HG03066 (cell line): ENCODE results near the gene TGFBI.
A peak's percentile ranks its signal among the peaks of the same experiment; 100 is the strongest.

Source experiments
- ATAC-seq: cut with Tn5 transposase; IDR thresholded peaks from one replicate; pipeline ENCODE4 v1.9.1; 2021; ENCODE audit warnings: low read depth; ENCODE audit not compliant: unreplicated experiment

TGFBI gene

DNA sequence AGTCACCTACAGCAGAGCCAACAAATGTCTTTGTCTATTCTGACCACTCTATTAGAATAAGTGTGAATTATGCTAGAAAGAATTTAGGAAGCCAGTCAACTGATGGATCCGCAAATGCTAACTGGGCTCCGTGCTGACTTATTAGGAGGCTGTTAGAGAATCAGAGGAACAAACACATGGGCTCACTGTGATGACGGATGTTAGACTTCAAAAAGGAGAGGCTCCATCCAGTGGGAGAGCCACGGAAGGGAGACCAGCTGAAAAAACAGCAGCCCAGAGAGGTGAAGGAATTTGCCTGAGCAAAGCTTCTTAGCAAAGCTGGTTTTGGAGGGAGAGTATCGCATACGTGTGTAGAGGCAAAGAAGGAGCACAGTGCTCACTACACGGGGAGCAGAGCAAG lies 5.8 kb upstream of the TGFBI start:
- ATAC-seq, result no peak

DNA sequence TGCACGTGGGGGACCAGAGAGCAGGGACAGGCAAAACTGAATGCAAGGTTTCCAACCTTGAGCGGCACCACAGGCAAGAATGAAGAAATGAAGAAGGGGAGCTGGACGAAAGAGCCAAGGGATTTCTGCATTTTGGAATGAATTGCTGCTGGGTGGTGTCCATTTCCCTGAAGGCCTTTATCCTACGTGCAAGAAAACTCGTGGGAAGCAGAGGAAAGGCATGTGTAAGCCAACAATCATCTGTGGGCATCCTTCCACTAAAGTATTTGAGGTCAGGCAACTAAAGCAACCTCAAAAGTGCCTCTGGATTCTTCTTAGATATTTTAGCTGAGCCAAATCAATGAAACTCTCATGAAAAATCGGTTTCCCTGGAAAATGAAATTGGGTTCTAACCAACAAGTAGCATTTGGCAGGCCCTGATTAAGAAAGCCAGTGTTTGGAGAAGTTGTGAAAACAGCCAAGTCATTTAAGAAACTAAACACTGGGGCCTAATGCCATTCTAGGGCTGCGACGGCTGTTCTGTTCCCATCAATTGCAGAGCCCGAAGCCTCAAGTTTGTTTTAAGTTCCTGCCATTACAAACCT lies 4.7 kb upstream of the TGFBI start:
- ATAC-seq, result no peak

DNA sequence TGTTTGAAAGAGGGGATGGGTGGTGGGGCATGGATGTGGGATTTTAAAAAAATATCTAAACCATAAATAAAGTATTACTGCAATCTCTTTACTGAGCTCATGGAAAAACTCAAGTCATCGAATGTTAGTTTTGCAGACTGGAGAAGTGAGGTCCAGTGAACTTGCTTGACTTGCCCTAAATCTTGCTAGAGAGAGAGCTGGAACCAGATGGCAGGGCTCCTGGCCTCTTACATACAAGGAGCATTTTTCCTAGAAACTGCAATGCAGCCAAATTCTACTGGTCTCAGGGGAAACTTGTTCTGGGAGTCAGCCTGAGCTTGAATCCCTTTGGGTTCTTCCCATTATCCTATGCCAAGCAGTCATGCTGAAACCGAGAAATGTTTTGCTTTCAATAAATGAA lies 2.9 kb upstream of the TGFBI start:
- no peak for ATAC-seq

DNA sequence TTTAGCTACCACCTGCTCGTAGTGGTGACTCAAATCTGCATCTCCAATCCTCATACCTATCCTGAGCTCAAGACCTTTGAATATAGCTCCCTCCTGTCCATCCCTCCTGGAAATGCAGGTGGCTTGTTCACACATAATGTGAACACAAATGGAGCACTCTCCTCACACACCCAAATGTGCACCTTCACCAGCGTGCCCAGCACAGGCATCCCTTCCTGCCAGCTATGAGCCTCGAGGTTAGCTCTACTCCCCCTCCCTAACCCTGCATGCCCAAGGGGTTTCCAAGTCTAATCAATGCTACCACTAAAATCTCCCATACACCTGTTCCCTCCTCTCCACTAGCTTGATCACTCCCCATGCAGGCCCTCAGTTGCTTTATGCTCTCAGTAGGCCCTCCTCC lies 2.2 kb upstream of the TGFBI start:
- no peak for ATAC-seq

DNA sequence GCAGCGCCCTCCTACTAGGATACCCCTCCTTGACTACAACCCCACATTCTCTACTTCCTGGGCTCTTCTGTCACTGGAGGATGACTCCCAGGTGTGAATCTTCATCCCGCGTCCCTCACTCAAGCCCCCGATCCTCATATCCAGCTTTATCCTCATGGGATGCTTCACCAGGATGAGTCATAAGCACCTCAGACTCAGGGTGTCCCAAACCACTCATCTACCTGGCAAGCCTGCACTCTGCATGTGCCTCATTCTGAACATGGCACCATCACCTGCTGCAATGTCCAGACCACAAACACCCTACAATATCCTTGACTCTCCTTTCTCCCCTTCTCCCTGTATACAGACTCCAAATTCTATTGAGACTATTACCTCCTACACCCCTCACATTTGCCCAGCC lies 1.5 kb upstream of the TGFBI start:
- no peak for ATAC-seq

DNA sequence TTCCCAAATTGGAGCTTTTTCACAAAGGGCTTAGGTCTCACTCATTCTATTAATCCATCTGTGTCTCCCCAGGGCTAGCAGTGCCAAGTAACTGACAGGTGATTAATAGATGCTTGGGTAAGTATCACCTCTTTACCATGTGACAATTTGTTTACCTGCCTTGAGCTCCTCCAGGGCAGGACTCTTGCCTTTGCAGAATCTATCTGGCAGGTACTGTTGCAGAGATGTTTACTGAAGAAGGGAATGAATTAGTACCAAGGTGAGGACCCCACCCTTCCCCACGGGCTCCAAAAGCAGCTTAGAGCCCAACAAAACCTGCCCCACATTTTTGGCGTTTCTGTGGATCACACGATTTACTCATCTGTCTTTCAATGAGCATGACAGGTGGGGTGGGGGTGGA lies 698 bp upstream of the TGFBI start:
- ATAC-seq, result no peak

DNA sequence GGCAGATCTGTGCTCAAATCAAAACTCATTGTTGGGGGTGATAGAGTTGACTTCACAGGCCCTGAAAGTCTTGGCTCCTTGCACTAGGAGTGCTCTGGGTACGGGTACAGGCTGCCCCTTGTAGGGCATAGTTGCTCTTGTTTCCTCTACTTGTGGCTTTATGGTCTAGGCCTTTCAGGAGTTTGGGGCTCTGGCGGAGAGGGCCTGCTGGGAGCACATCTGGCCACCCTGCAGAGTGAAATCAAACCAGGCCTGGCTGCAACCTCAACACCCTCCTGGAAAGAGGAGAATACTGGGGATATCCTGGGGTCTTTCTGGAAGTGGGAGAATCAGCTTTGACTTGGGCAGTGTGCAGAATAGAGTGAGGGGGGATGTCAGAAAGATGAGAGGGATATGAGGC lies 1.5 kb downstream of the TGFBI start:
- ATAC-seq, result no peak

DNA sequence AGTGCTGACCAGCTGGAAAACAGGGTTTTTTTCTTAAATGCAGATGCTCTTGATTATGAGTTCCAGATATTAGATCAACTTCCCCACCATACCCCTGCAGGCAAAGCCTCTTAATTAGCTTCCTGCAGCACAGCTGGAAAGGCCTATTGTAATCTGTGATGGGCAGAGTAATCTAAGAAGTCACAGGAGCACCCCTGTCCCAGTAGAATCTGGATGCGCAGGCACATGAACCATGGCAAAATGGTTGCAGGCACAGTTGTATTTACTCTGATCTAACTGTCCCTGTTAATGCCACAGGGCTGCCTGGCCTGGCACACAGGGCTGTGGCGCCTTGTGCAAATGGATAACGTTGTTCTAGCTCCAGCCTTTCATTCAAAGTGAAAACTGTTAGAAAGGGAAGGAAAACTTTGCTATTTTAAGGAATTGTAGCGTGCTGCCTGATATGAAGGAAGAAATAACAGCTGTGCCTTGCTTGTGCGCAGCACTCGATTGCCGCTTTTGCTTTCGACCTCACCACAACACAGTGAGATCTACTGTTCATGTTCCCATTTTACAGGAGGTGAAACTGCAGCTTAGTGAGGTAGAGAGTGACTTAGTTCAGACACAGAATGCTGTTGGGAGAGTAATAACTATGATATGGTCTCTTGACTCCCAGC lies 2.3 kb downstream of the TGFBI start:
- ATAC-seq, result peak; percentile 63

DNA sequence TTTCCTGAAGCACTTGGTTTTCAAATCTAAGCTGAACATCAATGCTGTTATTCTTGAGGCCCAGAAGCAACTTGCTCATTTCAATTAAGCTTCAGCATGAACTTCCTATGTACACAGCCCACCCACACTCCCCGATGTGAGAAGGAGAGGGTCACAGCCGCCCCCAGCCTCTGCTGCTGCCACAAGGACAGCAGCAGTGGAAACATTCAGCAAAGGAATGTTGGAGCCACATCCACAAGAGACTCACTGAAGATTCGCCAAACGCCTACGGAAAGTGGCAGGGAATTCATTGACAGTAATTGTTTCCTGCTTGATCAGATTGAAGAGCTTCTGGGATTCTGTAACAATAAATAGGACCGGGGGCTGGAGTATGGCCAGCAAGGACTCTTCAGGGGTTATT lies 2.9 kb downstream of the TGFBI start:
- ATAC-seq, result no peak

DNA sequence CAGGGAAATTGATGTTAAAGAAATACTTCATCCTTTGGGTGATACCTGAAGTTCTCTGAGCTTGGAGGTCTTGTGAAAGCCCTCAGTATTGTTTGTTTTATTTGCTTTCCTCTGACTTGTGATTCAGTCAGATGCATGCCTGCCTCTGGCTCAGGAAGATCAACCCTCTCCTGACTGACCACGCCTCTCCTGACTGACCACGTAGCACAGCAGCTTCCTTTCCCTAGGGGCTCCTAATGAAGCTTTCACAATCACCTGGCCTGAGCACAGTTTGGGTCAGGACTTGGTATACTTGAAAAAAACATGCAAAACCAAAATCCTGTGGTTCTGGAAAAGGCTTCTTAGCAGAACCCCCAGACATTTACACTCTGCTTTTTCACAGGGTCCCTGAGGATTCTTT lies 3.8 kb downstream of the TGFBI start:
- no peak for ATAC-seq

DNA sequence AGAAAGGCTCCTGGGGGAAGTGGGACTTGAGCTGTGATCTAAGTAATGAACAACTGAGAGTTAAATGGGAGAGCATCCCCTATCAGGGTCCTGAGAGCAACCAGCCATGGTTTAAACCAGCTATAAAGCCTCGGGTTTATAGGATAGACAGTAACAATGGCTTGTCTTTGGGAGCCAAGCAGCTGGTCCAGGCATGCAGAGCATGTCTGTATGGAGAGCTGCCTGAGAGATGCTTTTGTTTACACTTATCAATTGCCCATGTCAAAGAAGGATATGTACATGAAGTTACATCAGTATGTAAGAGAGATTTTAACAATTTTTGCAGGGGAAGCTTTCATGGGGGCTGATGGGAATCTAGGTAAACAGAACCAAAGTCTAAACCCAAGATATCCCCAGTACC lies 4.4 kb downstream of the TGFBI start:
- no peak for ATAC-seq

DNA sequence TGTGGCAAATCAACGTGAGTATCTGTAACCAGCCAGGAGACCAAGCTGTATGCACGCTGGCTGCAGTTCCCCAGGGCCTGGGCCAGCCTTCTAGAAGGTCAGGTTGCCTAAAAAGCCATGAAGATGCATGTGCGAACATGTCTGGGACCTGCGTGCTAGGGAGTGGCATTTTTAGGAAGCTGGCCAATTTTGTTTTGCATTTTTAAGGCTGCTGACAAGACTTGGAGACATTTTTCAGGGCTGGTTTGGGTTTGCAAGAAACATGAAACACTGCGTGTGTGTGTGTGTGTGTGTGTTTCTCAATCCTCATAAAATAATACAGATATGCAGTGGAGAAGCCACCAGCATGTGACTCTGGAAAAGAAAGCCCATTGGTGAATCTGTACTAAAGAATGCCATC lies 5.1 kb downstream of the TGFBI start:
- ATAC-seq, result no peak

DNA sequence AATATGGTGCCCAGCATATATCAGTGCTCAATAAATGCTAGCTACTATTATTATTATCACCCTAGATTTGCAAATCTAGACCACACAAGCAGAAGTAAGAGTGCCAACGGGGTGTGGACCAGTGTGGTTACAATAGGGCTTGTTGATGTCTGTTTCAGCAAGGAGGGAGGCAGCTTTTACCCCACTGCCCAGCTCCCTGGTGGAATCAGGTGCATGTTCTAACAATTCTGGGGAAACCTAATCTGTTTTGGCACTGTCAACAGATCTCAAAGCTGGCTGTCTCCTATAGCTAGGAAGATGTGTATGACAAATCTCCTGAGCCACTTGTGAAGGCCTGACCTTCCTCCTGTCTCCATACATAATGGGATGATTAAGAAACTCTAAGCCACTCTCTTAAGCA lies 5.7 kb downstream of the TGFBI start:
- ATAC-seq, result no peak

DNA sequence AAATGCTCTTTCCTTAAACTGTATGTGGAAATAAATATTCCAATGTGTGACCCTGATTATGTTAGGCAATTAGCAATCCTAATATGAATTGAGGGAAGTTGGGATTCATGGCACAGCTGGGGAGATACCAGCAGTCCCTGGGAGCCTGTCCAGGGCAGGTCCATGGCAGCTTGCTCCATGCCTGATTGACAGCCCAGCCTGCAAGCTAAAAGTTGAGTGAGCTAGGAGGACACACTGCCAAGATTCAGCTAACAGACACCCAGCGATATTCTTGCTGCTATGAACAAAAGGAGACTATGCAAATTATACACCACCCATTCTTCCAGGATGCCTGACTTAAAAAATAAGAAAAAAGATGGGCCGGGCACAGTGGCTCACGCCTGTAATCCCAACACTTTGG lies 6.2 kb downstream of the TGFBI start:
- no peak for ATAC-seq

DNA sequence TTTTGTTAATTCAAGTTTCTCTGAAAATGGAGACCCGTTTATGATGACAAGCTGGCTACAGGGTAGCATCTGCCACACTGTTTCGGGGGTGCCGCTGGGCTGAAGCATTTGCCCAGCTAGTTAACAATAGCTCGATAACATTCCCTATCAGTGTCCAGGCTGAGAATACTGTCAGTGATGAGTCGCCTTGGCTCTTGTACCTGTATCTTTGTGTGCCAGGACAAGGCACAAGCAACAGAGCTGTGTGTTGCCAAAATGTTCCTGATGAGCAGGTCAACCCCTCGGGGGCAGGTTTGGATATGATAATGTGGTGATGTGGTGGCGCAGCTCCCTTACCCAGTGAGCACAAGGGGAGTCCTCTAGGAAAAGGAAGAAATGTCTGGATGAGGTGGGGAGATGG lies 7.0 kb downstream of the TGFBI start:
- no peak for ATAC-seq

DNA sequence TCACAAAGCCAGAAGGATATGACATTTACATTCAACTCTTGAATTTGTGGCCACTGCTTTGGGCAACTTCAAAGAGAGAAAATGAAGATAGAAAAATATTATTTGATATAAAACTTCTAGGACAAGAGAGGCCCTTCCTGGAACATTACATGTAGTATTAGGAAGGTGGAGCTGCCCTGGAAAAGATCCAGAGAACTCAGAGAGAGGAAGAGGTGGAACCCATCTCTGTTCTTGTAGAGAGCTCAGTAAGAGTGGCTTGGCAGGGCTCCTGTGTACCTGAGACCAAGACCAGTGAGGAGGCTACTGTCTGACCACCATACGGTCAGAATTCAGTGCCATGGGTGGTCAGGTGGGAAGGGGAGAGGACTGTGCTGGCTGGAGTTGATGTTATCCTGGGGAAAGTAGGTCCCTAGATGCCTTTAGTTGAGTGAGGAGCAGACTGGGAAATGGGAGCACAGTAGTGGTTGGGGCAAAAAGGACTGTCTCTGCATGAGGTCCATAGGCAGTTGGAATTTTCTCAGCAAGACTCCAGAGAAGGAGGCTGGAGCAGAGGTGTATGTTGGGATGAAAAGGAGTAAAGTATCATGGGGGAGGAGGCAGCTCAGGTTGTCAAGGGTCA lies 7.6 kb downstream of the TGFBI start:
- ATAC-seq, result no peak

DNA sequence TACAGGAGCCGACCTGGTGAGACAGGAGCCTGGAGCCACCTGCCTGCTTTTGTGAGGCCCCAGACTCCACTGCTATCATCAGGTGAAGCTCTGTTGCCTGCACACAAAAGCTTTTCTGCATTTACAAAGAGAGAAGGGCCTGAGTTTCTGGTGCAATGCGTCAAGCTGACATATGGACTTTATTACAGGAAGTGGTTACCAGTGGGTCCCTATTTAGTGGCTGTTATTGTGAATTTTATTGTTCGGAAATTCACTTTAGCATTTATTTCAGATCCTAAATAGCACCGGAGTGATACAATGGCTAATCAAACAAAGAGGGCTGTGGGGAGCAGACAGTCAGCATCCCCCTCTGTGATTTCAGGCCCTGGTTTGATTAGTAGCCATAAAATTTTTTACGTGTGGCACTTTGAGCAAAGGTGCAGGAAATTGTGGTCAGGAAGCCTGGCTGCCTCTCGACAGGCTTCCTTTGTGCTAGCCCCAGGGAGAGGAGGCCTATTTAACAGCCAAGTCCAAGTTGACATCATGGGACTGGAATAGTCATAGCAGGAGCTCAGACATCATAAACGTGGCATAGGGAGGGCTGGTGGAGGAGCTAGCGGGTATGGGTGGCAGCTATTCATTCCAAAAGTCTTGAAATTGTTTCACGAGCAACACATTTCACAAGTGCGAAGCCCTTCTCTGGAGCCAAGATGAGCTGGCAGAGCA lies 8.4 kb downstream of the TGFBI start:
- ATAC-seq, result peak; percentile 41

DNA sequence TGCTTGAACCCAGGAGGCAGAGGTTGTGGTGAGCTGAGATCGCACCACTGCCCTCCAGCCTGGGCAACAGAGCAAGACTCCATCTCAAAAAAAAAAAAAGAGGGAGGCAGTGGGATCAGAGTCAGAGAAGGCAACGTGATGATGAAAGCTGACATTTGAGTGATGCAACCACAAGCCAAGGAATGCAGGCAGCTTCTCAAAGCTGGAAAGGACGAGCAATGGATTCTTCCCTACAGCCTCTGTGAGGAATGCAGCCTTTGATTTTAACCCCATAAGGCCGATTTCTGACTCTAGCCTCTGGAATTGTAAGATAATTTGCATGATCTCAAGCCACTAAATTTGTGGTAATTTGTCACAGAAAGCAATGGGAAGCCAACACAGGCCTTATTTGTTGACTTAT lies 9.8 kb downstream of the TGFBI start:
- ATAC-seq, result no peak

DNA sequence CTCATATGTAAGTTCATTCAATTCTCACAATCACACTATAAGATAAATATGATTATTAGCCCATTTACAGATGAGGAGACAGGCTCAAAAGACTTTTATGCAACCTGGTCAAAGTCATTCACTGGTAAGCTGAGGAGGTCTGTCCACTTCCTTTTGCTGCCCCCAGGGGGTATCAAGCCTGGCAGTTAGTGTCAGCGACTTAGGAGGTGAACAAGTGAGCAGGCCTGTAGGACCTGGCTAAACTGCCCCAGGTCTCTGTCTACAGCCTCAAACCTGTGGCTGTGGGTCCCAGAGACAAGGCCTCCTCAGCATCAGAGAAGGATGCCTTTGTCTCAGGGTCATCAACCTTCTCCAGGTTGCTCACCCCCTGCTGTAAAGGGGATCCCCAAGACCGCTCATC lies 10.4 kb downstream of the TGFBI start:
- ATAC-seq, result no peak

DNA sequence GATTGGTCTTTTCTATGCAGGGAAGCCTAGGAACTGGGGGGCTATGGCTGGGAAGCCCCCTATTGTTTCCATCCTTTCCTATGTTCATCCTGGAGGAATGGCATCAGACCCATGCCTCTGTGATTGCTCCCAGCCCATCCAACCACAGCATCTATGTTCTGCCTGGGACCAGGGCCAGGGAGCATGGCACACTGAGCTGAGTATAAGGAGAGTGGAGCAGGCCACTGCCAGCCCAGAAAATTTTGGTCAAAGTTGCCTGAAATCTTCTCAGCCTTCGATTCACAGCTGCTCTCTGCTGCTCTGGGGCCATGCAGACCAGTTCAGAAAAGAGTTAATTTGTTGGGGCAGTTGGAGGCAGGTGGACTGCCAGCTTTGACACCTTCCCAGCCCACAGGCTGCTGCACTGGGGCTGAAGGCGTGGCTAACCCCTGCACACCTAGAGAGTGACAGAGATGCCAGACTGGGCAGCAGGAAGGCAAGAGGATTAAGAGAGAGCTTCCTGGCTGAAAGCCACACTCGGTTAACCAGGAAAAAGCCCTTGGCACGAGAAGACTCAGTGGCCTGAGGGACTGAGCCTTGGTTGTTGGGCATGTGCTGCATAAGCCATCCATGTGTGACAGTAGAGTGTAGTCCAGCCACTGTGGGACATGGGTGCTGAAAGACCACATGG lies 12.1 kb downstream of the TGFBI start:
- no peak for ATAC-seq

DNA sequence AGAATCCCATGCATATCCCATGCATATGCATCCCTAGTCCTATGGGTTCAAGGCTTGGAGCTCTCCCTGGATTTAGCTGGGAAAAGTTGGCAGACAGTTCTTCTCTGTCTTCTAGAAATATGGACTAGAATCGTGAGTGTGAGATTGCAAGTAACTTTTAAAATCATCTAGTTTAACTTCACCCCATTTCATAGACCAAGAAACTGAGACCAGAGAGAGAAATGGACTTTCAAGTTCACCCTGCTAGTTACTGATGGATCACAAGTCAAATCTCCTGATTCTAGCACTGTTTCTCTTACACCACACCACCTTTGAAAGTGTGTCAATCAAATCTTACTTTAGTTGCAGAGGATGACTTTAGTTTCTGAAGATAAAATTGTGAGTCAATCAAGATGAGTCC lies 13.4 kb downstream of the TGFBI start:
- no peak for ATAC-seq
